ENCODE data around the gene PTPRE.

The PTPRE gene

DNA sequence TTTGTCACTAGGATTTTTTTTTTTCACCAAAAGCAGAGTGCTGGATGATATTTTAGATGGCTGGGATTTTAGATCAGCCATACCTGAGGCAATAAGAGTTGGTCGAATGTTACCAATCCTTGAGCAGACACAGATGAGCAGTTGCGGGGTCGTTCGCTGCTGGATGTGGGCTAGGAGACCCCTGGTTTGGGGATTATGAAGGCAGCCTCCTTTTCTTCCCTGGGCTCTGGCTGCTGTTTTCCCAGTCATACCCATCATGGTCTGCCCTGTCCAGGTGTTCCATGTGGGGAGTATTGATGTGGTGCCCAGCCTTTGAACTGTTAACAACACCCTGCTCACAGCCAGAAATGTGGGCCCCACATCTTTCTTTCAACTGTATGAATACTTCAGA is 5.0 kb downstream of the PTPRE start:
- TF ChIP-seq, protein P1, sequence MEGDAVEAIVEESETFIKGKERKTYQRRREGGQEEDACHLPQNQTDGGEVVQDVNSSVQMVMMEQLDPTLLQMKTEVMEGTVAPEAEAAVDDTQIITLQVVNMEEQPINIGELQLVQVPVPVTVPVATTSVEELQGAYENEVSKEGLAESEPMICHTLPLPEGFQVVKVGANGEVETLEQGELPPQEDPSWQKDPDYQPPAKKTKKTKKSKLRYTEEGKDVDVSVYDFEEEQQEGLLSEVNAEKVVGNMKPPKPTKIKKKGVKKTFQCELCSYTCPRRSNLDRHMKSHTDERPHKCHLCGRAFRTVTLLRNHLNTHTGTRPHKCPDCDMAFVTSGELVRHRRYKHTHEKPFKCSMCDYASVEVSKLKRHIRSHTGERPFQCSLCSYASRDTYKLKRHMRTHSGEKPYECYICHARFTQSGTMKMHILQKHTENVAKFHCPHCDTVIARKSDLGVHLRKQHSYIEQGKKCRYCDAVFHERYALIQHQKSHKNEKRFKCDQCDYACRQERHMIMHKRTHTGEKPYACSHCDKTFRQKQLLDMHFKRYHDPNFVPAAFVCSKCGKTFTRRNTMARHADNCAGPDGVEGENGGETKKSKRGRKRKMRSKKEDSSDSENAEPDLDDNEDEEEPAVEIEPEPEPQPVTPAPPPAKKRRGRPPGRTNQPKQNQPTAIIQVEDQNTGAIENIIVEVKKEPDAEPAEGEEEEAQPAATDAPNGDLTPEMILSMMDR (conservative IDR thresholded peaks at IDR 0.05; ENCODE audit: low read depth, low read length): no peak
- Histone ChIP-seq H3K4me1 (ENCODE audit: low read depth, poor library complexity, severe bottlenecking) (no peaks in the 10 kb centered on the region), H3K79me2 (ENCODE audit: insufficient read depth, low read depth) (no peaks in the 10 kb centered on the region)

DNA sequence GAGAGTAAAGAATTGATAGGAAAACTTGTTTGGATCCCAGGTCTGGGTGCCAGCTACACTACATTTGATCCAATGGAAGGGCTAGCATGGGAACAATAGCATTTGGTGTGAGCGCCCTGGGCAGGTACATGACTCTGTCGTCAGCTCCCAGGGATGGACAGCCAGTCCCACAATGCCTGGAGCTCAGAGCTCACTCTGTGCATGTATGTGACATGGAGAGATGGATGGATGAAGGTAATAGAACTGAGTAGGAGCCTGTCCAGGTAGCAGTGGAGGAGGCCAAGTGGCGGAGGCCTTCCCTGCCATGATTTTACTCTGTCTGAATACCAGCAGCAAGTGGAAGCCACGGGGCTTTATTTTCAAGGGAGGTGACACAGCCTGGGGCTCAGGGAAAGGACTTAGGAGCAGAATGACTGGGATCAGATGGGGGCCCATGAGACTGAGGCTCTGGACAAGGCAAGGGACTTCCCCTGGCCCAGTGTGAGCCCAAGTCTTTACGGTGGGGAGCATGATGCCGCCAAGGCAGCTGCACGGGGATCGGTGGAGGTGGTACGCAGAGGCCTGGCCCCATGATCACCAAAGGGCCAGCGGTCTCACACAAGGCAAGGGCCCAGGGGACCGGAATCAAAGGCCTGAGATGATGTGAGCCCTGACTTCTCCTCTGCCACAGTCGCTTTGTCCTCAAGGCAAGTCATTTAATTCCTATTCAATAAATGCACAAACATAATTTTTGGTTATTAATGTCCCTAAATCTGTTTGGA is 5.9 kb downstream of the PTPRE start:
- Histone ChIP-seq H2AFZ (ENCODE audit: low read depth) (no peak overlapping the region), H3K27ac (no peak overlapping the region), H3K9ac (no peak overlapping the region), H3K36me3 (ENCODE audit: insufficient read depth) (no peaks in the 10 kb centered on the region), H3K79me2 (ENCODE audit: insufficient read depth, low read depth) (no peaks in the 10 kb centered on the region), H3K4me1 (ENCODE audit: low read depth, poor library complexity, severe bottlenecking) (no peaks in the 10 kb centered on the region), H3K27me3 (ENCODE audit: insufficient read depth, low read depth) (no peaks in the 10 kb centered on the region), H3K4me2 (no peak overlapping the region), H4K20me1 (ENCODE audit: insufficient read depth) (no peaks in the 10 kb centered on the region), H3K4me3 (IDR thresholded peaks at IDR 0.05; ENCODE audit: insufficient read depth, low read depth, low read length) (no peak overlapping the region)
- TF ChIP-seq, protein P1 (conservative IDR thresholded peaks at IDR 0.05; ENCODE audit: low read depth, low read length): no peak

More for the DNA sequence above, 5.0 kb downstream of the PTPRE start:
- no peak overlapping the region for H2AFZ ChIP-seq (ENCODE audit: low read depth)
- H3K4me2 ChIP-seq: no peak overlapping the region
- no peaks in the 10 kb centered on the region for H4K20me1 ChIP-seq (ENCODE audit: insufficient read depth)
- H3K4me3 ChIP-seq (IDR thresholded peaks at IDR 0.05; ENCODE audit: insufficient read depth, low read depth, low read length): no peak overlapping the region
- no peaks in the 10 kb centered on the region for H3K27me3 ChIP-seq (ENCODE audit: insufficient read depth, low read depth)
- no peaks in the 10 kb centered on the region for H3K36me3 ChIP-seq (ENCODE audit: insufficient read depth)
- no peak overlapping the region for H3K9ac ChIP-seq
- no peak overlapping the region for H3K27ac ChIP-seq

DNA sequence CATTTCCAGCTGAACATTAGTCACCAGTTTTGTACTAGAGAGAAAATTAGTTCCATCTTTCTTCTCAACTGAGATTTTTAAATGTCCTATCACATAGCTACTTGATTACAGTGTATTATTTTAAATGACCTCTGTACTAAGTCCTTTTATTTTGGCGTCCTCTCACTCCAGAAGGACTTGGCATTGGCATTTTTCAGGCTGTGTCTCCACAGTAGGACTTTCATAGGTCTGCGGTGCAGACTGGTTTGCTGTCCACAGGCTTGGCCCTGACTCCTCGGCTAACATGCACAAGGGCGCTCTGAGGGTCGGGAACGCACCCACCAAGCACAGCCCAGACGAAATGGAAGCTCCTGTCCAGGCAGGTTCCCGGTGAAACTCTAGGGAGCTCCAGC is 6.5 kb downstream of the PTPRE start:
- TF ChIP-seq, protein P1 (conservative IDR thresholded peaks at IDR 0.05; ENCODE audit: low read depth, low read length): no peak
- H3K4me3 ChIP-seq (IDR thresholded peaks at IDR 0.05; ENCODE audit: insufficient read depth, low read depth, low read length): no peak overlapping the region
- H3K27me3 ChIP-seq (ENCODE audit: insufficient read depth, low read depth): no peaks in the 10 kb centered on the region
- H3K36me3 ChIP-seq (ENCODE audit: insufficient read depth): no peaks in the 10 kb centered on the region
- H3K4me1 ChIP-seq (ENCODE audit: low read depth, poor library complexity, severe bottlenecking): no peaks in the 10 kb centered on the region
- no peak overlapping the region for H2AFZ ChIP-seq (ENCODE audit: low read depth)
- H3K4me2 ChIP-seq: no peak overlapping the region
- H3K27ac ChIP-seq: no peak overlapping the region
- no peak overlapping the region for H3K9ac ChIP-seq
- H3K79me2 ChIP-seq (ENCODE audit: insufficient read depth, low read depth): no peaks in the 10 kb centered on the region
- no peaks in the 10 kb centered on the region for H4K20me1 ChIP-seq (ENCODE audit: insufficient read depth)

DNA sequence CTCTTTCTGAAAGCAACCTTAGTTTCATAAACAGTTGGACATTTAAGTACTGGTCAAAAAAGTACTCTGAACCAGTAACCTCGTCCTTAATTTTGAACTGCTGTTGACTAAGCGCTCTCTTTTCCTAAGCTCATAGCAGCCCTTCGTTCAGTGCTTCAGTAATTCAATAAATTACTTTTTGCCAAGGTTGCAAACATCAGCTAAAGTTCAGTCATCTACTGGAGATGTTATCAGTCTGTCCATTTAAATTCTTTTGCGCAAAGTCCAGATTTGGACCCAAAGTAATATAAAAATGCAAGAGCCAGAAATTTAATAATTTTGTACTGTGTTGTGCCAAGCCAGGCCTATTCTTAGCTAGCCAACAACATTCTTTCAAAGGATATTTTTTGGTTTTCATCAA is 8.4 kb downstream of the PTPRE start:
- H4K20me1 ChIP-seq (ENCODE audit: insufficient read depth): no peaks in the 10 kb centered on the region
- TF ChIP-seq, protein P1 (conservative IDR thresholded peaks at IDR 0.05; ENCODE audit: low read depth, low read length): no peak
- H3K27ac ChIP-seq: no peak overlapping the region
- no peak overlapping the region for H3K4me2 ChIP-seq
- H3K4me1 ChIP-seq (ENCODE audit: low read depth, poor library complexity, severe bottlenecking): no peaks in the 10 kb centered on the region
- H3K4me3 ChIP-seq (IDR thresholded peaks at IDR 0.05; ENCODE audit: insufficient read depth, low read depth, low read length): no peak overlapping the region
- no peak overlapping the region for H2AFZ ChIP-seq (ENCODE audit: low read depth)
- H3K36me3 ChIP-seq (ENCODE audit: insufficient read depth): no peaks in the 10 kb centered on the region
- no peaks in the 10 kb centered on the region for H3K79me2 ChIP-seq (ENCODE audit: insufficient read depth, low read depth)
- H3K27me3 ChIP-seq (ENCODE audit: insufficient read depth, low read depth): no peaks in the 10 kb centered on the region
- no peak overlapping the region for H3K9ac ChIP-seq

Measured in KMS-11 (cell line).